A549 (cell line): ENCODE data around the gene DLX4. TPM values are rescaled to one million over a fixed set of nuclear protein-coding genes. Genes with fewer than 3 reads are reported as not detected.

Experiments
- ATAC-seq, 2 experiments: fragments of 200-7000 bp in 1 of 2; fragments of >200 bp in 1 of 2; cut with Nextera tagmentation in 1 of 2; cut with Tn5 transposase in 1 of 2; 3 replicates each; pipeline versions ENCODE4 v1.8.0 to v1.9.1; 2018 to 2020; ENCODE audit warnings: mild to moderate bottlenecking in 1 of 2, moderate library complexity in 1 of 2
- CTCF ChIA-PET: fragments of 300-600 bp; sonication (Branson Sonifier 250); formaldehyde crosslinking; extraction: SDS; loops from one replicate; lab custom pipeline; 2021; ENCODE audit warnings: antibody characterized with exemption, inconsistent platforms; lab: Yijun Ruan, JAX
- POLR2A ChIA-PET: fragments of 350-600 bp; formaldehyde crosslinking; extraction: SDS; loops from one replicate; lab custom pipeline; 2021; ENCODE audit warnings: antibody characterized with exemption, inconsistent platforms; lab: Yijun Ruan, JAX
- DNase-seq, 2 experiments: peaks; one replicate each; pipeline versions ENCODE4 v3.0.0 to v3.0.0-alpha.2; 2011 to 2016; ENCODE audit warnings: low read depth in 1 of 2, low spot score in 1 of 2
- FAIRE-seq: peaks from 2 replicates; lab custom pipeline; 2011; peaks lifted over from hg19 to GRCh38; lab: Jason Lieb, UNC
- H3K27ac ChIP-seq, 2 experiments: fragments of >200 bp; sonication (Bioruptor Twin); formaldehyde crosslinking; 3 replicates each; pipeline ENCODE4 v1.5.1; 2016 to 2017
- H3K4me1 ChIP-seq: fragments of >200 bp; sonication (Bioruptor Twin); formaldehyde crosslinking; 3 replicates; pipeline ENCODE4 v1.6.1; 2016
- H3K4me2 ChIP-seq: fragments of >200 bp; sonication (Bioruptor Twin); formaldehyde crosslinking; 3 replicates; pipeline ENCODE4 v1.6.1; 2016
- H3K4me3 ChIP-seq: fragments of >200 bp; sonication (Bioruptor Twin); formaldehyde crosslinking; 3 replicates; pipeline ENCODE4 v1.5.1; 2016
- H3K9me3 ChIP-seq: fragments of >200 bp; sonication (Bioruptor Twin); formaldehyde crosslinking; 3 replicates; pipeline ENCODE4 v1.6.1; 2016
- BCL3 ChIP-seq: fragments of >200 bp; sonication (Bioruptor Twin); formaldehyde crosslinking; IDR thresholded peaks from 3 replicates; pipeline ENCODE4 v1.6.1; 2016
- BHLHE40 ChIP-seq: IDR thresholded peaks from 2 replicates; pipeline ENCODE4 v1.6.1; 2012; ENCODE audit warnings: low read depth, low read length, inconsistent platforms
- CBX2 ChIP-seq: fragments of 200-600 bp; sonication (generic); IDR thresholded peaks from 2 replicates; pipeline ENCODE4 v1.6.1; 2016; ENCODE audit warnings: low read depth, mild to moderate bottlenecking, borderline replicate concordance
- CHD4 ChIP-seq: fragments of 200-600 bp; sonication (generic); IDR thresholded peaks from 2 replicates; pipeline ENCODE4 v1.6.1; 2016; ENCODE audit warnings: antibody characterized with exemption, mild to moderate bottlenecking, borderline replicate concordance
- JUN ChIP-seq, 2 experiments: fragments of >200 bp; sonication (Bioruptor Twin); formaldehyde crosslinking; IDR thresholded peaks; 2 replicates in 1 of 2; 3 replicates in 1 of 2; pipeline ENCODE4 v1.6.1; 2016 to 2017
- KDM1A ChIP-seq: fragments of 200-600 bp; sonication (generic); IDR thresholded peaks from 2 replicates; pipeline ENCODE4 v1.6.1; 2016; ENCODE audit warnings: low read depth, mild to moderate bottlenecking
- KDM5A ChIP-seq: fragments of 200-600 bp; sonication (generic); IDR thresholded peaks from 2 replicates; pipeline ENCODE4 v1.6.1; 2016; ENCODE audit warnings: antibody characterized with exemption, mild to moderate bottlenecking
- MYC ChIP-seq: IDR thresholded peaks from 2 replicates; pipeline ENCODE4 v1.6.1; 2012; ENCODE audit warnings: mild to moderate bottlenecking, inconsistent platforms, low read length, improper control_type of control experiment, borderline replicate concordance
- SMC3 ChIP-seq: fragments of >200 bp; sonication (Bioruptor Twin); formaldehyde crosslinking; IDR thresholded peaks from 3 replicates; pipeline ENCODE4 v1.6.1; 2018; ENCODE audit warnings: inconsistent platforms
- USF2 ChIP-seq: fragments of 450-650 bp; IDR thresholded peaks from 2 replicates; pipeline ENCODE4 v1.6.1; 2014; ENCODE audit warnings: antibody characterized with exemption
- WGBS: methylation state at CpG from one replicate; pipeline ENCODE4 v1.1.6; 2017; ENCODE audit errors: missing lambda C conversion rate; 5-methylcytosine and 5-hydroxymethylcytosine counted together
- polyA plus RNA-seq, 4 experiments: library from polyadenylated mRNA; depleted of rRNA in 3 of 4; stranded (reverse); fragments of >200 nt; fragmentation: RNase III in 1 of 4; extraction: RNeasy Plus Mini Kit Qiagen cat#74134 plus additional on column Dnase treatment in 1 of 4; gene quantifications; 2 replicates in 3 of 4; 3 replicates in 1 of 4; pipeline ENCODE4 v1.2.3, GENCODE V29; 2011 to 2017
- small RNA-seq, 6 experiments: library from RNA; depleted of rRNA; stranded (forward); fragments of <200 nt; gene quantifications; one replicate each; pipeline ENCODE3, GENCODE V24; 2012

The DLX4 gene
- polyA plus RNA-seq, 2 of the 4 experiments (the other 2 are of a cell fraction): 2.9 to 4.1 TPM

- ChIA-PET CTCF (interaction anchor here (0.7 to 4.4 kb wide), 8 partner anchors 16 to 275 kb away, joined by 3 to 28 read pairs (median 5); no protein-coding TSS in a partner anchor), POLR2A (interaction anchor here (2.1 kb wide), 1 partner anchor 34 kb away, joined by 7 read pairs; the partner anchor contains the start of gene ITGA3)
- no peak overlapping the region for H3K4me3 ChIP-seq
- TF ChIP-seq CHD4 (no peak), SMC3 (no peak), JUN (IDR thresholded peaks at IDR 0.05) (no peak), BCL3 (no peak), BHLHE40 (no peak), MYC (no peak), CBX2 (no peak), KDM1A (no peak)
- no peak overlapping the region for H3K27ac ChIP-seq
- no peak overlapping the region for H3K4me2 ChIP-seq
- DNase-seq: no peak
- H3K9me3 ChIP-seq: no peaks in the 10 kb centered on the region
- no peak for ATAC-seq
- 60% methylated on average over 6 of the region's 6 CpGs for WGBS
- no peak for FAIRE-seq
- H3K4me1 ChIP-seq: peaks cover 15% of the 10 kb centered on the region
These were observed 53.6 kb downstream of the DLX4 start for GRCh38 chr17:50022463-50023130.

- CTCF ChIA-PET: no interaction called here
- no peak for TF ChIP-seq USF2
- TF ChIP-seq KDM5A: peak; percentile 37; the same call in 1 of the 2 replicates
- Histone ChIP-seq H3K4me2 (no peak overlapping the region), H3K9me3 (no peaks in the 10 kb centered on the region), H3K27ac (no peak overlapping the region), H3K4me3 (no peak overlapping the region), H3K4me1 (peaks cover 24% of the 10 kb centered on the region)
- peak; percentile 68 for FAIRE-seq
- WGBS: 46% methylated on average over 8 of the region's 8 CpGs
- POLR2A ChIA-PET: no interaction called here
- ATAC-seq: no peak
- DNase-seq: no peak
These were observed 54.5 kb downstream of the DLX4 start for GRCh38 chr17:50023520-50023919.

Small RNAs within 50 kb of the gene (small RNA-seq; reads per million reads assigned to genes)
- gene RNU6-1313P: 0 reads per million in 6 experiments

Other genes starting within 250 kb of the DLX4 start
- 1.8 TPM in 2 replicates for gene FAM117A, start 205.1 kb upstream of the DLX4 start, polyA plus RNA-seq (2011; rRNA removed)
- gene FAM117A, start 205.1 kb upstream of the DLX4 start, polyA plus RNA-seq (2017; fragmentation: RNase III; extraction: RNeasy Plus Mini Kit Qiagen cat#74134 plus additional on column Dnase treatment): 1.00 to 1.8 TPM (median 1.5 TPM) in 3 replicates
- gene KAT7, start 180.5 kb upstream of the DLX4 start, polyA plus RNA-seq (2011; rRNA removed): 48.7 and 55.8 TPM in 2 replicates
- 31.2 to 33.2 TPM (median 32.5 TPM) in 3 replicates for gene KAT7, start 180.5 kb upstream of the DLX4 start, polyA plus RNA-seq (2017; fragmentation: RNase III; extraction: RNeasy Plus Mini Kit Qiagen cat#74134 plus additional on column Dnase treatment)
- gene TAC4, start 121.1 kb upstream of the DLX4 start, polyA plus RNA-seq (2011; rRNA removed): not detected in 2 replicates
- gene TAC4, start 121.1 kb upstream of the DLX4 start, polyA plus RNA-seq (2017; fragmentation: RNase III; extraction: RNeasy Plus Mini Kit Qiagen cat#74134 plus additional on column Dnase treatment): not detected in 3 replicates
- gene DLX3, start 26.0 kb downstream of the DLX4 start, polyA plus RNA-seq (2011; rRNA removed): 0.04 TPM in 1 of 2 replicates, not detected in the other
- gene DLX3, start 26.0 kb downstream of the DLX4 start, polyA plus RNA-seq (2017; fragmentation: RNase III; extraction: RNeasy Plus Mini Kit Qiagen cat#74134 plus additional on column Dnase treatment): 0.04 to 0.24 TPM (median 0.17 TPM) in 3 replicates
- gene ITGA3, start 86.9 kb downstream of the DLX4 start, polyA plus RNA-seq (2011; rRNA removed): 141 and 181 TPM in 2 replicates
- gene ITGA3, start 86.9 kb downstream of the DLX4 start, polyA plus RNA-seq (2017; fragmentation: RNase III; extraction: RNeasy Plus Mini Kit Qiagen cat#74134 plus additional on column Dnase treatment): 248 to 268 TPM (median 256 TPM) in 3 replicates
- 28.5 and 34.4 TPM in 2 replicates for gene PDK2, start 126.2 kb downstream of the DLX4 start, polyA plus RNA-seq (2011; rRNA removed)
- gene PDK2, start 126.2 kb downstream of the DLX4 start, polyA plus RNA-seq (2017; fragmentation: RNase III; extraction: RNeasy Plus Mini Kit Qiagen cat#74134 plus additional on column Dnase treatment): 14.1 to 19.8 TPM (median 15.2 TPM) in 3 replicates
- 0.12 and 0.15 TPM in 2 replicates for gene SAMD14, start 161.0 kb downstream of the DLX4 start, polyA plus RNA-seq (2011; rRNA removed)
- 0.42 to 0.75 TPM (median 0.74 TPM) in 3 replicates for gene SAMD14, start 161.0 kb downstream of the DLX4 start, polyA plus RNA-seq (2017; fragmentation: RNase III; extraction: RNeasy Plus Mini Kit Qiagen cat#74134 plus additional on column Dnase treatment)
- 16.8 and 22.0 TPM in 2 replicates for gene PPP1R9B, start 181.5 kb downstream of the DLX4 start, polyA plus RNA-seq (2011; rRNA removed)
- 32.4 to 40.6 TPM (median 35.8 TPM) in 3 replicates for gene PPP1R9B, start 181.5 kb downstream of the DLX4 start, polyA plus RNA-seq (2017; fragmentation: RNase III; extraction: RNeasy Plus Mini Kit Qiagen cat#74134 plus additional on column Dnase treatment)
- 0.44 and 0.90 TPM in 2 replicates for gene SGCA, start 196.8 kb downstream of the DLX4 start, polyA plus RNA-seq (2011; rRNA removed)
- 1.5 to 3.4 TPM (median 1.9 TPM) in 3 replicates for gene SGCA, start 196.8 kb downstream of the DLX4 start, polyA plus RNA-seq (2017; fragmentation: RNase III; extraction: RNeasy Plus Mini Kit Qiagen cat#74134 plus additional on column Dnase treatment)
- 4.4 and 4.6 TPM in 2 replicates for gene COL1A1, start 232.4 kb downstream of the DLX4 start, polyA plus RNA-seq (2011; rRNA removed)
- 18.1 to 34.3 TPM (median 31.6 TPM) in 3 replicates for gene COL1A1, start 232.4 kb downstream of the DLX4 start, polyA plus RNA-seq (2017; fragmentation: RNase III; extraction: RNeasy Plus Mini Kit Qiagen cat#74134 plus additional on column Dnase treatment)